ENCODE measurements around the gene LGR4. TPM values are rescaled to one million over a fixed set of nuclear protein-coding genes. Genes with fewer than 3 reads are reported as not detected.

LGR4 gene
- total and polyA plus RNA-seq, 2 of the 13 experiments (the other 11 are each of a cell fraction or from before 2014, with no cell fraction given): 42.1 to 68.7 TPM

DNA sequence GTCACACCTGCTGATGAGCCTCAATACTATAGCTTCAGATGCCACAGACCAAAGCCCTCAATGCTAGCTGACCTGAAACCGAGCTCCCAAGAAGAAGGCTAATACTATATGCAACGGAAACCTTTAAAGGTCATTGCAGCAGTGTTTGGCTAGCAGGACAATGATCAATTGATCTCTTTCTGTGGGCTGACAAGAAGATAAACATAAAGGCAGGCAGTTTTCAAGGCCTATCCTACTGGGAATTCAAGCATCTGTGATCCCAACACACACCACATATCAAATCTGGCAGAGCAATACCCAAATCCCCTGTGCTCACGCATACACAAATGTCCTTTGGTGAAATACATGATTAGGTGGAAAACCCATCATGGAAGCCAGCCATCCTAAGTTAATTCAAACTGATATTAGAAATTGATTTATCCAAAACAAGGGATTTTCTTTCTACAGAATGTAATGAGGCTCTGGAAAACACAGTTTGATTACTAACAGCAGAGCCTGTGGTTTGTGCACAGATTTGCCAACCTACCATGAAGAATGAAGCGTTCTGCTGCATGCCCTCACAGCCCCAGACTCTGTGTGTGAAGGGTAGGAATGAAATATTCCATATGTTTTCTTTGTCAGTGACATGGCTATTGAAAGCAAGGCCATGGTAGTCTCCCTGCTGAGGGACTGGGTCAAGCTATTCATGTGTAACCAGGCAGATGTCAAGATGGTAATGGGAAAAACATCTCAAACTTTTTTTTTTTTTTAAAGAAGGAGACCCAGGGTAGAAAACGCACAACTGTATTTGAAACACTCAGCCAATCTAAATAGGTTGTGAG is 12.2 kb downstream of the LGR4 start (continued):
- TF ChIP-seq NFATC3 (CRISPR knock-in tag; IDR thresholded peaks at IDR 0.05) (no peak), ZNF761 (CRISPR knock-in tag; conservative IDR thresholded peaks at IDR 0.05) (0 out of 2 replicates have a peak, but pooled peaks have one; percentile 25), ARHGAP35 (CRISPR knock-in tag; IDR thresholded peaks at IDR 0.05; ENCODE audit: borderline replicate concordance) (no peak), MAFG (CRISPR knock-in tag; IDR thresholded peaks at IDR 0.05) (no peak), SMC3 (IDR thresholded peaks at IDR 0.05; ENCODE audit: low read length) (no peak), ZNF782 (CRISPR knock-in tag; IDR thresholded peaks at IDR 0.05; ENCODE audit: borderline replicate concordance) (no peak; the same call in 1 of the 2 replicates), HMG20B (CRISPR knock-in tag; conservative IDR thresholded peaks at IDR 0.05) (0 out of 2 replicates have a peak, but pooled peaks have one; percentile 32), MXD4 (CRISPR knock-in tag; IDR thresholded peaks at IDR 0.05) (no peak), SRY (CRISPR knock-in tag; IDR thresholded peaks at IDR 0.05) (no peak), ZNF660 (CRISPR knock-in tag; IDR thresholded peaks at IDR 0.05; ENCODE audit: borderline replicate concordance, low read depth) (no peak), ZNF557 (CRISPR knock-in tag; IDR thresholded peaks at IDR 0.05) (no peak), ZNF180 (CRISPR knock-in tag; IDR thresholded peaks at IDR 0.05; ENCODE audit: borderline replicate concordance, low read depth) (no peak), ZNF335 (CRISPR knock-in tag; IDR thresholded peaks at IDR 0.05) (0 out of 2 replicates have a peak, but pooled peaks have one; percentile 30), ZNF331 (CRISPR knock-in tag; IDR thresholded peaks at IDR 0.05) (peak; percentile 80; the same call in 1 of the 2 replicates), FOXP1 (IDR thresholded peaks at IDR 0.05) (no peak), FOXP1 (CRISPR knock-in tag; IDR thresholded peaks at IDR 0.05) (peak; percentile 71; the same call in 1 of the 2 replicates), ATF1 (CRISPR knock-in tag; IDR thresholded peaks at IDR 0.05) (no peak), ZNF543 (CRISPR knock-in tag; IDR thresholded peaks at IDR 0.05) (no peak; the same call in 1 of the 2 replicates), ZFP1 (CRISPR knock-in tag; IDR thresholded peaks at IDR 0.05) (no peak)
- TF ChIP-seq, protein P1, sequence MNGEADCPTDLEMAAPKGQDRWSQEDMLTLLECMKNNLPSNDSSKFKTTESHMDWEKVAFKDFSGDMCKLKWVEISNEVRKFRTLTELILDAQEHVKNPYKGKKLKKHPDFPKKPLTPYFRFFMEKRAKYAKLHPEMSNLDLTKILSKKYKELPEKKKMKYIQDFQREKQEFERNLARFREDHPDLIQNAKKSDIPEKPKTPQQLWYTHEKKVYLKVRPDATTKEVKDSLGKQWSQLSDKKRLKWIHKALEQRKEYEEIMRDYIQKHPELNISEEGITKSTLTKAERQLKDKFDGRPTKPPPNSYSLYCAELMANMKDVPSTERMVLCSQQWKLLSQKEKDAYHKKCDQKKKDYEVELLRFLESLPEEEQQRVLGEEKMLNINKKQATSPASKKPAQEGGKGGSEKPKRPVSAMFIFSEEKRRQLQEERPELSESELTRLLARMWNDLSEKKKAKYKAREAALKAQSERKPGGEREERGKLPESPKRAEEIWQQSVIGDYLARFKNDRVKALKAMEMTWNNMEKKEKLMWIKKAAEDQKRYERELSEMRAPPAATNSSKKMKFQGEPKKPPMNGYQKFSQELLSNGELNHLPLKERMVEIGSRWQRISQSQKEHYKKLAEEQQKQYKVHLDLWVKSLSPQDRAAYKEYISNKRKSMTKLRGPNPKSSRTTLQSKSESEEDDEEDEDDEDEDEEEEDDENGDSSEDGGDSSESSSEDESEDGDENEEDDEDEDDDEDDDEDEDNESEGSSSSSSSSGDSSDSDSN (CRISPR knock-in tag; IDR thresholded peaks at IDR 0.05): no peak; the same call in 1 of the 2 replicates
- TF ChIP-seq, protein P2, sequence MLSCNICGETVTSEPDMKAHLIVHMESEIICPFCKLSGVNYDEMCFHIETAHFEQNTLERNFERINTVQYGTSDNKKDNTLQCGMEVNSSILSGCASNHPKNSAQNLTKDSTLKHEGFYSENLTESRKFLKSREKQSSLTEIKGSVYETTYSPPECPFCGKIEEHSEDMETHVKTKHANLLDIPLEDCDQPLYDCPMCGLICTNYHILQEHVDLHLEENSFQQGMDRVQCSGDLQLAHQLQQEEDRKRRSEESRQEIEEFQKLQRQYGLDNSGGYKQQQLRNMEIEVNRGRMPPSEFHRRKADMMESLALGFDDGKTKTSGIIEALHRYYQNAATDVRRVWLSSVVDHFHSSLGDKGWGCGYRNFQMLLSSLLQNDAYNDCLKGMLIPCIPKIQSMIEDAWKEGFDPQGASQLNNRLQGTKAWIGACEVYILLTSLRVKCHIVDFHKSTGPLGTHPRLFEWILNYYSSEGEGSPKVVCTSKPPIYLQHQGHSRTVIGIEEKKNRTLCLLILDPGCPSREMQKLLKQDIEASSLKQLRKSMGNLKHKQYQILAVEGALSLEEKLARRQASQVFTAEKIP (CRISPR knock-in tag; IDR thresholded peaks at IDR 0.05; ENCODE audit: borderline replicate concordance): no peak
- TF ChIP-seq, protein P3, sequence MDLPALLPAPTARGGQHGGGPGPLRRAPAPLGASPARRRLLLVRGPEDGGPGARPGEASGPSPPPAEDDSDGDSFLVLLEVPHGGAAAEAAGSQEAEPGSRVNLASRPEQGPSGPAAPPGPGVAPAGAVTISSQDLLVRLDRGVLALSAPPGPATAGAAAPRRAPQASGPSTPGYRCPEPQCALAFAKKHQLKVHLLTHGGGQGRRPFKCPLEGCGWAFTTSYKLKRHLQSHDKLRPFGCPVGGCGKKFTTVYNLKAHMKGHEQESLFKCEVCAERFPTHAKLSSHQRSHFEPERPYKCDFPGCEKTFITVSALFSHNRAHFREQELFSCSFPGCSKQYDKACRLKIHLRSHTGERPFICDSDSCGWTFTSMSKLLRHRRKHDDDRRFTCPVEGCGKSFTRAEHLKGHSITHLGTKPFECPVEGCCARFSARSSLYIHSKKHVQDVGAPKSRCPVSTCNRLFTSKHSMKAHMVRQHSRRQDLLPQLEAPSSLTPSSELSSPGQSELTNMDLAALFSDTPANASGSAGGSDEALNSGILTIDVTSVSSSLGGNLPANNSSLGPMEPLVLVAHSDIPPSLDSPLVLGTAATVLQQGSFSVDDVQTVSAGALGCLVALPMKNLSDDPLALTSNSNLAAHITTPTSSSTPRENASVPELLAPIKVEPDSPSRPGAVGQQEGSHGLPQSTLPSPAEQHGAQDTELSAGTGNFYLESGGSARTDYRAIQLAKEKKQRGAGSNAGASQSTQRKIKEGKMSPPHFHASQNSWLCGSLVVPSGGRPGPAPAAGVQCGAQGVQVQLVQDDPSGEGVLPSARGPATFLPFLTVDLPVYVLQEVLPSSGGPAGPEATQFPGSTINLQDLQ (CRISPR knock-in tag; IDR thresholded peaks at IDR 0.05): no peak
- TF ChIP-seq, protein P4, sequence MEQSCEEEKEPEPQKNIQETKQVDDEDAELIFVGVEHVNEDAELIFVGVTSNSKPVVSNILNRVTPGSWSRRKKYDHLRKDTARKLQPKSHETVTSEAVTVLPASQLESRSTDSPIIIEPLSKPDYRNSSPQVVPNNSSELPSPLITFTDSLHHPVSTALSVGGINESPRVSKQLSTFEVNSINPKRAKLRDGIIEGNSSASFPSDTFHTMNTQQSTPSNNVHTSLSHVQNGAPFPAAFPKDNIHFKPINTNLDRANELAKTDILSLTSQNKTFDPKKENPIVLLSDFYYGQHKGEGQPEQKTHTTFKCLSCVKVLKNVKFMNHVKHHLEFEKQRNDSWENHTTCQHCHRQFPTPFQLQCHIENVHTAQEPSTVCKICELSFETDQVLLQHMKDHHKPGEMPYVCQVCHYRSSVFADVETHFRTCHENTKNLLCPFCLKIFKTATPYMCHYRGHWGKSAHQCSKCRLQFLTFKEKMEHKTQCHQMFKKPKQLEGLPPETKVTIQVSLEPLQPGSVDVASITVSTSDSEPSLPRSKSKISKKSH (CRISPR knock-in tag; IDR thresholded peaks at IDR 0.05; ENCODE audit: borderline replicate concordance): no peak

All from HepG2 (cell line).